Epithelial cell of proximal tubule (primary cell): Measurements from ENCODE around the gene LONP1. TPM values are rescaled to one million over a fixed set of nuclear protein-coding genes. Genes with fewer than 3 reads are reported as not detected.

ENCODE experiments used
- DNase-seq: peaks from one replicate; pipeline ENCODE4 v3.0.0-alpha.2; 2011; ENCODE audit warnings: low read depth
- H3K4me3 ChIP-seq: 2 replicates; pipeline ENCODE4 v1.5.1; 2011; ENCODE audit warnings: low read depth, mild to moderate bottlenecking, low read length
- total RNA-seq: library from RNA; depleted of rRNA; stranded (reverse); fragments of >200 nt; gene quantifications from 2 replicates; pipeline ENCODE4 v1.2.3, GENCODE V29; 2015
- TF ChIP-seq, protein P1 (sequence below): conservative IDR thresholded peaks from 2 replicates; pipeline ENCODE4 v1.5.1; 2012; ENCODE audit warnings: low read depth, mild to moderate bottlenecking, low read length

LONP1 gene
- total RNA-seq, 1 donor from 2014 or later, result 134 TPM

DNA sequence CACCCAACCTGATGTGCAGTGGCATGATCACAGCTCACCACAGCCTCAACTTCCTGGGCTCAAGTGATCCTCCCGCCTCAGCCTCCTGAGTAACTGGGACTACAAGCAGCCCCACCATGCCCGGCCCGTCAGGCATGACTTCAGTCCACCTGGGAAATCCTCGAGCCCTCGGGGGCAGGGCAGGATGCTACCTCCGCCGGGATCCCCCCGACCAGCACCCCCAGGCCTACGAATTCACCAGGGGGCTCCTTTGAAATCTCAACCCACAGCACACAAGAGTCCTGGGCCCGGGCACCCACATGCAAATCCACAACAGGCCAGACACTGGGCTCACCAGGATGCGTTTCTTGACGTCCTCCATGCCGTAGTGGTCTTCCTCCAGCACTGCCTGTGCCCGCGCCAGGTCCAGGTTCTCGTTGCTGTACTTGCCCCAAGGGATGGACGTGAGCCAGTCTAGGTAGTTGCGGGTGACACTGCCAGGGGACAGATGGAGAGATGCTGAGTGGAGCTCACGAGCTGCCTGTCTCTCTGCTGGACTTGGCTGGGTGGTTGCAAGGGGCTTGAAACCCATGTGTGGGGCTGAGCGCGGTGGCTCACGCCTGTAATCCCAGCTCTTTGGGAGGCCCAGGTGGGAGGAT, 19.4 kb downstream of the LONP1 start:
- TF ChIP-seq, protein P1, sequence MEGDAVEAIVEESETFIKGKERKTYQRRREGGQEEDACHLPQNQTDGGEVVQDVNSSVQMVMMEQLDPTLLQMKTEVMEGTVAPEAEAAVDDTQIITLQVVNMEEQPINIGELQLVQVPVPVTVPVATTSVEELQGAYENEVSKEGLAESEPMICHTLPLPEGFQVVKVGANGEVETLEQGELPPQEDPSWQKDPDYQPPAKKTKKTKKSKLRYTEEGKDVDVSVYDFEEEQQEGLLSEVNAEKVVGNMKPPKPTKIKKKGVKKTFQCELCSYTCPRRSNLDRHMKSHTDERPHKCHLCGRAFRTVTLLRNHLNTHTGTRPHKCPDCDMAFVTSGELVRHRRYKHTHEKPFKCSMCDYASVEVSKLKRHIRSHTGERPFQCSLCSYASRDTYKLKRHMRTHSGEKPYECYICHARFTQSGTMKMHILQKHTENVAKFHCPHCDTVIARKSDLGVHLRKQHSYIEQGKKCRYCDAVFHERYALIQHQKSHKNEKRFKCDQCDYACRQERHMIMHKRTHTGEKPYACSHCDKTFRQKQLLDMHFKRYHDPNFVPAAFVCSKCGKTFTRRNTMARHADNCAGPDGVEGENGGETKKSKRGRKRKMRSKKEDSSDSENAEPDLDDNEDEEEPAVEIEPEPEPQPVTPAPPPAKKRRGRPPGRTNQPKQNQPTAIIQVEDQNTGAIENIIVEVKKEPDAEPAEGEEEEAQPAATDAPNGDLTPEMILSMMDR, result no peak
- DNase-seq, result no peak
- no peak overlapping the region for H3K4me3 ChIP-seq

DNA sequence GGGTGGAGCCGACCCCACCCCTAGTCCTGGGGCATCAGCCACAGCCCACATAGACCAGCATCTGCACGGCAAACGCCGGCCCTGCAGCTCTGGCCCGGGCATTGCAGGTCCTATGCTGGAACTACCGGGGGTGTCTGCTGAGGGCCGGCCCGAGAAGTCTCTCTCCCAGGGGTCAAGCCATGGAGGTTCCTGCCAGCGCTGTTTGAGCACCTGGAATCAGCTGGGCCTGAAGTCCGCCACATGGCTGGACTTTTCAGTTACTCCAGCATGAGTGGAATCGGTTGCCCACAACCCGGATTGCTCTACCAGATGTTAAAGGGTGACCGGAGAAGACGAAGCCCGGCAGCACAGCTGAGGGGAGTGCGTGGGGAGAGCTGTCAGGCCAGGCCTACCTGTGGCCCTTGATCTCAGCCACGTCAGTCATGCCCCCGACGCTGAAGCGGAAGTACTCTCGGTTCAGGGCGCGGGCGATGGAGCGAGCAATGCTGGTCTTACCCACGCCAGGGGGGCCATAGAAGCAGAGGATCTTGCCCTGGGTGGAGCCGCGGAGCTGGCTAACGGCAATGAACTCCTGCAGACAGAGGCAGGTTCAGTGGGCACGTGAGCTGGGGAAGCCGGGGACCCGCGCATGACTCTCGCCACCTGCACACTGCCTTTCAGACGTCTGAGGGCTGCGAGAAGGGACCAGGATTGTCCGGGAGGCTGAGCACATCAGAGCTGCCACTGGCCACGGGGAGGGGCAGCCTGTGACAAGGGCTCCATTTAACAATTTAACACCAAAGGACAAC, 21.1 kb downstream of the LONP1 start:
- TF ChIP-seq, protein P1, result no peak
- no peak overlapping the region for H3K4me3 ChIP-seq
- no peak for DNase-seq

DNA sequence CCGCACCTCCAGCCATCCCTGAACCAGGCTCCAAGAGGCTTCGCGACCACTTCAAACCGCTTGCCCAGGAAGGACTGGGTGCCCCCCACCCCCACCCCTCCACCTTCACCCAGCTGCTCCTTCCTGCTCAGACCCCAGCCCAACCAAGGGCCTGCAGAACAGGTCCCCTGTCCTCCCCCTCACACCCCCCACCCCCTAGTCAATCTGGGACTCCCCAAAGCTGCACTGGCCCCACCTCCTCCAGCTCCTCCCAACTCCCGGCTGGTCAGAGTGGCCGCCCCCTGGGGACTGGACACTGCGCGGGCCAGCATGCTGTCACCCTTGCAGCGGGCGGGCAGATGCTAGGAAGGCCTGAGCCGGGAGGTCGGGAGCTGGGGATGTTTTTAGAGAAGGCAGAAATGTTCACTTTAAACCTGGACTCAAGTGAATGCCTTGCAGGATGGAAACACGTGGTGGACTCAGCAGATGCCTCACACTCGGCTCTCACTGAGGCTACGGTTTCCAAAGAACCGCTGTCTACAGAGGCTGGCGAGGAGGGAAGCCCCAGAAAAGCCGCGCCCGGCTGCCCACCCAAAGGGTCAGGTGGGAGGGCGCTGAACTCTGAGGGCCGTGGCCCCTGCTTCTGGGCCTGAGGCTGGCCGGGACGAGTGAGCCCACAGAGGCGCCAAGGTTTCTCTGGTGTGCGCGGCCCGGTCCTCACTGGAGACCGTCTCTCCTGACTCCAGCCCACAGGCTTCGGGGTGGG, 21.9 kb downstream of the LONP1 start:
- DNase-seq, result no peak
- TF ChIP-seq, protein P1, result no peak
- H3K4me3 ChIP-seq, result no peak overlapping the region

DNA sequence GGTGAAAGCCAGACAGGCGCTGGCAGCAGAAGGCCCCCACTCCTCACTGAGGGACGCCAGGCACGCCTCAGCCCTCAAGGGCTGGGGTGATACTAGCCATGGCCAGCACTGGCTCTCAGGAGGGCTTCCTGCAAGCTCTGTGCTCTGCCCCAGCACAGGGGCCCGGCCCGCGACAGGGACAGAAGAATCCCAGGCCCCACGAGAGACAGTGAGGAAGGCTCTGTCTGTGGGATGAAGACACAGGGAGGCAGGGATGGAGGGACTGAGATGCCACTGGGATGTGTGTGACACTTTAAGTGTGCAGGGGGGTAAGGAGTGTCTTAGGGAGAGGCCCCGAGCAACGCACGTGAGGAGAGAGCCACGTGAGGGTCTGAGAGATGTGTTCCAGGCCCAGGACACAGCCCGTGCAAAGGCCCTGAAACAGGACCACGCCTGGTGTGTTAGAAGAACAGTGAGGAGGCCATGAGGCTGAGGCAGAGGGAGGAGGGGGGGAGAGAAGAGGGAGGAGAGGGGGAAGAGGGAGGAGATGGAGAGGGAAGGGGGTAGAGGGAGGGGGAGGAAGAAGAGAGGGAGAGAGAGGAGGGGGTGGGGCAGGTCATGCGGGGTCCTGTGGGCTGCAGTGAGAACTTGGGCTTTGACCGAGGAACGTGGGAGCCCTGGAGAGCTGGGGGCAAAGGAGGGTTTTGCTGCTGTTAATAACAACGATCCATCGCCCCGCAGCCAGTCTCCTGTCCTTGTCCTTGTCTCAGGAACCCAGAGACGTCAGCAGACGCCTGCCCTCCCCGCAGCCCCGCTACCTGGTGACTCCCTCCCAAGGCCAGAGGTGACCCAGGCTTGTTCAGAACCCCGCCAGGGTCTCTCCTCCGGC, 22.7 kb downstream of the LONP1 start:
- no peak for DNase-seq
- TF ChIP-seq, protein P1, result no peak
- H3K4me3 ChIP-seq, result no peak overlapping the region

DNA sequence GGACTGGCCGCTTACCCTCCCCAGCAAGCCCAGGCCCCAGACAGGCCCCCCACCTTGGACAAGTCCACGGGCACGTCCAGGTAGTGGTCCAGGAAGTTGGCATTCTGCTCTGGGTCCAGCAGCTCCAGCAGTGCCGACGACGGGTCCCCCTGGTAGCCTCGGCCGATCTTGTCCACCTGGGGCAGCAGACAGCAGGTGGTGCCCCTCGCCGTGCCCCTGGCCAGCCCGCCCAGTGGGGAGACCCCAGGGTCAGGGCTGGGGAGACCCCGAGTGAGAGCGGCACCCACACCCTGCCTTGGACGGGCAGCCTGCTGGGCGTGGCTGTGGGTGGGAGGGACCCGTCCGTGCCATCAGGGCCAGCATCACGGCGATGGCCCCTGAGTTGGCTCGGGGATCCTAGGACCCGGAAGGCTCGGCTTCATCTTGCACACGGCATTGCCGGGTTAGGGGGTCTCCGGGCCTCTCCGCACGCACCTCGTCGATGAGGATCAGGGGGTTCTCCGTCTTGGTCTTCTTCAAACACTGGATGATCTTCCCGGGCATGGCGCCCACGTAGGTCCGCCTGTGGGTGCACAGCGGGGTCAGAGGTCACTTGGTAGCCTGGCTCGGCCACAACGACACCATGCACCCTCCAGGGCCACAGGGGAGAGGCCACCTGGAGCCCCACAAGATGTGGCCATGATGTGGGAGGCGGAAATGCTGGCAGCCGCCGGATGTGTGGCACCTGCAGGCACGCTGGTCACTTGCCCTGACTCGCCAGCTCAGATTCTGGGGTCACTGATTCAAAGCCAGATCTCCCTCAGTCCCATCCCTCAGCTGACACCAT, 23.5 kb downstream of the LONP1 start:
- DNase-seq, result no peak
- TF ChIP-seq, protein P1, result no peak
- H3K4me3 ChIP-seq, result no peak overlapping the region
